Skeletal muscle satellite cell (primary cell): ENCODE data around the gene SCYGR7. TPM values are rescaled to one million over a fixed set of nuclear protein-coding genes. Genes with fewer than 3 reads are reported as not detected.

Experiments used
- H3K27me3 ChIP-seq: 2 replicates; pipeline ENCODE4 v1.7.0; 2013; ENCODE audit warnings: low read length; ENCODE audit not compliant: control insufficient read depth, insufficient read depth
- H3K36me3 ChIP-seq: 2 replicates; pipeline ENCODE4 v1.7.0; 2013; ENCODE audit warnings: mild to moderate bottlenecking, control low read depth, low read length; ENCODE audit not compliant: insufficient read depth
- H3K4me1 ChIP-seq: 2 replicates; pipeline ENCODE4 v1.7.0; 2013; ENCODE audit warnings: low read length; ENCODE audit not compliant: control insufficient read depth, insufficient read depth
- H3K4me2 ChIP-seq: 2 replicates; pipeline ENCODE4 v1.7.0; 2013; ENCODE audit warnings: mild to moderate bottlenecking, low read length
- H3K4me3 ChIP-seq: 2 replicates; pipeline ENCODE4 v1.7.0; 2013; ENCODE audit warnings: low read length
- H3K9ac ChIP-seq: 2 replicates; pipeline ENCODE4 v1.7.0; 2013; ENCODE audit warnings: mild to moderate bottlenecking, low read depth, low read length, moderate library complexity
- H3K9me3 ChIP-seq: replicated peaks from 2 replicates; pipeline ENCODE4 v1.7.0; 2013; ENCODE audit warnings: mild to moderate bottlenecking, control low read depth, low read length
- small RNA-seq: library from RNA; depleted of rRNA; stranded (forward); fragments of <200 nt; gene quantifications from one replicate; pipeline ENCODE3, GENCODE V24; 2012

SCYGR7 gene

DNA sequence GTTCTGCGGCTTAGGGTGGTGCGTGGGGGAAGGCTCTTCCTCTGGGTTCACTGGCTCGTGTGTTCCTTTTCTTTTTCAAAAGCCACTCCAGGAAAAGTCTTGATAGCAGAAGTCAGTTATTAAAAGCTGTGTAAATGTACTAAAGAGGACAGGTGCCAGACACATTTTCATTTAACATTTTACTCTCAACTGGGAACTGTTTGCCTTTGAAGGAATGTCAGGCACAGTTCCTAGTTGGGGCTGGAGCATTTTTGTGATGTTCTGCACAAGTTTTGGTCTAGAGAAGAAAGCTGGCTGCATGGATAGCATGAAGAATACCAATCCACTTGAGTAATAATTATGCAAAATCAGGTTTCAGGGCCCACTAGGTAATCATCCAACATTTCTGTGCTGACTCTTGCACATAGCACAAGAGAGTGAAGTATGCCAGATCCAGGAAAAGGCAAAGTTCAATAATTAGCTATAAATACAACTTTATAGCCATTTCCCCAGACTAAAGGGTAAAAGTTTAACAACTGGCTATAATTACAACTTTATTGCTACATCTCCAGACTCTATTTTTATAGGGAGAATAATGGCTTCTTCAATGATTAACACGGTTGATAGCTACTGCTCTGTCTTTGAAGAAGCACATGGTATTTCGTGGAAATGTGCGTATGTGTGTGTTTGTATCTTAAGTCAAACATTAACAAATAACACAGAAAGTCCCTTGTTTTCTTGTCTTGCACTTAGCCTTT lies 33.8 kb downstream of the SCYGR7 start:
- H3K9ac ChIP-seq = no peak overlapping the region
- H3K27me3 ChIP-seq = no peaks in the 10 kb centered on the region
- H3K9me3 ChIP-seq = no peaks in the 10 kb centered on the region
- H3K4me1 ChIP-seq = peaks cover 10% of the 10 kb centered on the region
- H3K36me3 ChIP-seq = no peaks in the 10 kb centered on the region
- no peak overlapping the region for H3K4me3 ChIP-seq
- no peak overlapping the region for H3K4me2 ChIP-seq

- H3K36me3 ChIP-seq = no peaks in the 10 kb centered on the region
- H3K27me3 ChIP-seq = no peaks in the 10 kb centered on the region
- H3K9me3 ChIP-seq = no peaks in the 10 kb centered on the region
- peaks cover 10% of the 10 kb centered on the region for H3K4me1 ChIP-seq
- H3K9ac ChIP-seq = no peak overlapping the region
- no peak overlapping the region for H3K4me3 ChIP-seq
- no peak overlapping the region for H3K4me2 ChIP-seq
Measured at GRCh38 chr2:227765788-227766372, 37.7 kb downstream of the SCYGR7 start.

DNA sequence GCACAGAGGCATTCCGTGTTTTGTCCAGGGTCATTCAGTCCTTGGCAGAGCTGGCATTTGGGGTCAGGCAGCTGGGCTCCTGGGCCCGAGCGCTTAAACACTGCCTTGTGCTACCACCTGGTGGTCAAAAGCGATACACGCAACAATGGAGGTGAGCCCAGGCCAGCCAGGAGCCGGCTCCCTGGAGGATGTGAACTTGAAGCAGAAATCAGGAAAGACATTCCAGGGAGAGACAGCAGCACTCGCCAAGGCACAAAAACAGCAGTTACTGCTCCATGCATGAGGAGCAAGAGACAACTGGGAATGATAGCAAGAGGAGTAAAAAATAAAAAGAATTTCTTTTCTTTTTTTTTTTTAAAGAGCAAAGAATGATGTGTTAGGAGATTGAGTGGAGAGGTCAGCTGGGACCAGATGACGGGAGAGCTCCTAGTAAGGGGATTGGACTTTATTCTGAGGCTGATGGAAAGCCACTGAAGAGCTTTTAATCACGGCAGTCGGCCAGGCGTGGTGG lies 38.3 kb downstream of the SCYGR7 start:
- no peaks in the 10 kb centered on the region for H3K9me3 ChIP-seq
- no peaks in the 10 kb centered on the region for H3K27me3 ChIP-seq

GRCh38 chr2:227767830-227768229 lies 39.7 kb downstream of the SCYGR7 start:
- Histone ChIP-seq H3K9me3 (no peaks in the 10 kb centered on the region), H3K9ac (no peak overlapping the region), H3K36me3 (no peaks in the 10 kb centered on the region), H3K27me3 (no peaks in the 10 kb centered on the region), H3K4me1 (peaks cover 11% of the 10 kb centered on the region), H3K4me3 (no peak overlapping the region), H3K4me2 (no peak overlapping the region)

More for the DNA sequence above, 38.3 kb downstream of the SCYGR7 start:
- Histone ChIP-seq H3K4me3 (no peak overlapping the region), H3K36me3 (no peaks in the 10 kb centered on the region), H3K4me1 (peaks cover 10% of the 10 kb centered on the region), H3K9ac (no peak overlapping the region), H3K4me2 (no peak overlapping the region)

DNA sequence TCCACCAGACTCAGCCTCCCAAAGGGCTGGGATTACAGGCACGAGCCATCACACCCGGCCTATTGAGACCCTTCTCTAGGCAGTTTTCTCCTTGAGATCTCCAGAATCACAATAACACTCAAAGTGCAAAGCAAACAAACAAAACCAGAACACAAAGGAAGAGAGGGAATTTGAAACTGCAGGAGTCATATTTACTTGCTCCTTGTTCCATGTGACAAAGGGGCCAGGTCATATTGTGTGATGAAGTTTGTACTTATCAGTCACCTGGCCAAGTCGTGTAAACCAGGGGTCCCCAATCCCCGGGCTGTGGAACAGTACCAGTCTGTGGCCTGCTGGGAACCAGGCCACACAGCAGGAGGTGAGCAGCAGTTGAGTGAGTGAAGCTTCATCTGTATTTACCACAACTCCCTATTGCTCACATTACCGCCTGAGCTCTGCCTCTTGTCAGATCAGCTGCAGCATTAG lies 44.1 kb downstream of the SCYGR7 start:
- no peak overlapping the region for H3K4me2 ChIP-seq
- H3K27me3 ChIP-seq = no peaks in the 10 kb centered on the region
- H3K9me3 ChIP-seq = no peaks in the 10 kb centered on the region
- no peaks in the 10 kb centered on the region for H3K36me3 ChIP-seq
- no peak overlapping the region for H3K4me3 ChIP-seq
- no peak overlapping the region for H3K9ac ChIP-seq
- H3K4me1 ChIP-seq = peaks cover 3% of the 10 kb centered on the region

DNA sequence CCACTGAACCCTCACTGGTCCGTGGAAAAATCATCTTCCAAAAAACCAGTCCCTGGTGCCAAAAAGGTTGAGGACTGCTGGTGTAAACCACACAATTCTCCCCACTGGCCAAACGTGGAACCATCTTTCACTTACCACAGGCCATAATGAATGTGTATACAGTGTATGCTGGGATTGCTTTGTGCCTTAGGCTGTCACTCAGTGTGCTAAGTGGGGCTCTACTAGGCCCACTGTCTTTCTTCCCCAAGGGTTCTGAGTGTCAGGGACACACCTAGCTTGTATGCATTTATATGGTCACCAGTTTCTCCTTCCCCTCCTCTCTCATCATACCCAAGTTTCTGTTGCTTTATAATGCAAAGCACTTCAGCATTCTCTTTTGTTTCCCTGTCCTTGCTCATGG lies 44.8 kb downstream of the SCYGR7 start:
- H3K4me1 ChIP-seq = peaks cover 3% of the 10 kb centered on the region
- no peak overlapping the region for H3K4me3 ChIP-seq
- no peaks in the 10 kb centered on the region for H3K9me3 ChIP-seq
- H3K9ac ChIP-seq = no peak overlapping the region
- H3K27me3 ChIP-seq = no peaks in the 10 kb centered on the region
- H3K36me3 ChIP-seq = no peaks in the 10 kb centered on the region
- H3K4me2 ChIP-seq = no peak overlapping the region

GRCh38 chr2:227774011-227774624 lies 46.0 kb downstream of the SCYGR7 start:
- Histone ChIP-seq H3K4me1 (peaks cover 3% of the 10 kb centered on the region), H3K27me3 (no peaks in the 10 kb centered on the region), H3K9ac (no peak overlapping the region), H3K4me2 (no peak overlapping the region), H3K36me3 (no peaks in the 10 kb centered on the region), H3K9me3 (no peaks in the 10 kb centered on the region), H3K4me3 (no peak overlapping the region)

- Histone ChIP-seq H3K36me3 (no peaks in the 10 kb centered on the region), H3K4me2 (no peak overlapping the region), H3K9me3 (no peaks in the 10 kb centered on the region), H3K4me1 (peaks cover 3% of the 10 kb centered on the region), H3K9ac (no peak overlapping the region), H3K4me3 (no peak overlapping the region), H3K27me3 (no peaks in the 10 kb centered on the region)
Measured at GRCh38 chr2:227774895-227775842, 47.0 kb downstream of the SCYGR7 start.

Small RNAs within 50 kb of the gene (small RNA-seq; reads per million reads assigned to genes)
- gene RNA5SP121 (not detected), gene SNRPGP8 (not detected)
